Esophagus squamous epithelium (tissue), 5 donors: ENCODE data around the gene RTL10. TPM values are rescaled to one million over a fixed set of nuclear protein-coding genes. Genes with fewer than 3 reads are reported as not detected.

Source experiments
- DNase-seq: peaks from one replicate; lab custom pipeline; 2025; lab: John Stamatoyannopoulos, UW
- H3K27ac ChIP-seq, 4 donors: fragments of 200-600 bp; sonication (generic); one replicate each; pipeline ENCODE4 v1.5.1; 2016 to 2019; ENCODE audit warnings: mild to moderate bottlenecking in 1 of 4
- H3K27me3 ChIP-seq, 4 donors: fragments of 200-600 bp; sonication (generic); 1 replicate in 3 of 4; 2 replicates in 1 of 4; pipeline versions ENCODE4 v1.5.1 to v1.6.0; 2017 to 2021; ENCODE audit warnings: antibody characterized with exemption in 1 of 4
- H3K36me3 ChIP-seq, 3 donors: fragments of 200-600 bp; sonication (generic); one replicate each; pipeline ENCODE4 v1.5.1; 2016 to 2019
- H3K4me1 ChIP-seq, 3 donors: fragments of 200-600 bp; sonication (generic); one replicate each; pipeline ENCODE4 v1.5.1; 2017 to 2019
- H3K4me3 ChIP-seq, 4 donors: fragments of 200-600 bp; sonication (generic); 1 replicate in 3 of 4; 2 replicates in 1 of 4; pipeline ENCODE4 v1.5.1; 2016 to 2019; ENCODE audit warnings: mild to moderate bottlenecking in 2 of 4, moderate library complexity in 1 of 4
- H3K9me3 ChIP-seq, 3 donors: fragments of 200-600 bp; sonication (generic); one replicate each; pipeline ENCODE4 v1.5.1; 2016 to 2019
- POLR2A ChIP-seq, 4 donors: fragments of 450-650 bp; IDR thresholded peaks; one replicate each; pipeline ENCODE4 v1.6.1; 2017; ENCODE audit warnings: antibody characterized with exemption in 4 of 4, mild to moderate bottlenecking in 4 of 4, moderate library complexity in 3 of 4
- WGBS, 2 donors: methylation state at CpG; one replicate each; pipeline ENCODE4 v1.1.5; 2018; 5-methylcytosine and 5-hydroxymethylcytosine counted together
- intact Hi-C: fragments of 100-400 bp; cut with DNase I; formaldehyde crosslinking; loops from one replicate; pipeline ENCODE4 v1.15.0; 2022
- total RNA-seq, 4 donors: library from RNA; depleted of rRNA; stranded (reverse); fragments of >200 nt; gene quantifications; one replicate each; pipeline ENCODE4 v1.1.0, GENCODE V29; 2016
- TF ChIP-seq, protein P1 (sequence below), 6 experiments: fragments of 450-650 bp in 4 of 6; fragments of 200-600 bp in 2 of 6; sonication (generic) in 2 of 6; IDR thresholded peaks; one replicate each; pipeline ENCODE4 v1.5.1; 2016 to 2019; ENCODE audit warnings: antibody characterized with exemption in 6 of 6, mild to moderate bottlenecking in 4 of 6, moderate library complexity in 4 of 6
- donor health status: DM: yes; HTN: yes; CAD: no.

Gene RTL10
- total RNA-seq, 4 donors from 2014 or later: 9.4 to 18.2 (median 11.4) TPM

DNA sequence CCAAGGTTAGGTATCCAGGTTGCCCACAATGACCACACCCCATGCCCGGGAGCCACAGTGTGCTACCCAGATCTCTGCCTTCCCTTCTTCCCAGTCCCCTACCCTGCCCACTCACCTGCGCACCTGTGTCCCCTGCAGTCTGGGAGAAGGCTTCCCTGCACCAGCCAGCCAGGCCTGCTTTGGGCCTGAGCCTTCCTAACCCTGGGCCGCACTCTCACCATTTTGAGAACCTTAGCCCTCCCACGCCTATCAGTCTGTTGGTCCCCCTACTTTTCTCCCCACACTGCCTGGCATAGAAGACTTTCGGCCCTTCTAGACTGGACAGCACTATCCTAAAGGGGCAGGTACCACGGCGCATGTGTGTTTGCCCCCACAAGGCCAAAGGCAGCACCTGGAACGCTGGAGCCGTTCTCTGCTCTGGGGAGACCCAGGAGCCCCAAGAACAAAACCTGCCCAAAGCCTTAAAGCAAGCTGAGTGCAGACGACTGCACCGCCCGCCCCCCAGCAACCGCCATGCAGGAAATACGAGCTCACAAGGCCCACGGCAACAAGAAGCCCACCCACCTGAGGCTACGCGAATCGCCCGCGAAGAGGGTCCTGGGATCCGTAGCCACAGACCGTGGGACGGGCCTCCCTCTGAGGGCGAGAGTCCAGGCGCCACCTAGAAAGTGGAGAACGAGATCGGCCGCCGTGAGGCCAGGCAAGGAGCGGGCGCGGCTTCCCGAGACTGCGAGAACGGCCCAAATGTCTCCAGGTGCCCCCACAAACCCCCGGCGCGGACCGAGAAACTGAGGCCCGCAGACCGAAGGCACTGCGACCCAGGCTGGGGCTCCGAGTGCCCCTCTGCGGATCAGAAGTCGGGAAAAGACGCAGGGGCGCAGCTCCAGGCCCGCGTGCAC lies 546 bp downstream of the RTL10 start:
- intact Hi-C loops: no loop called here
- TF ChIP-seq, protein P1, sequence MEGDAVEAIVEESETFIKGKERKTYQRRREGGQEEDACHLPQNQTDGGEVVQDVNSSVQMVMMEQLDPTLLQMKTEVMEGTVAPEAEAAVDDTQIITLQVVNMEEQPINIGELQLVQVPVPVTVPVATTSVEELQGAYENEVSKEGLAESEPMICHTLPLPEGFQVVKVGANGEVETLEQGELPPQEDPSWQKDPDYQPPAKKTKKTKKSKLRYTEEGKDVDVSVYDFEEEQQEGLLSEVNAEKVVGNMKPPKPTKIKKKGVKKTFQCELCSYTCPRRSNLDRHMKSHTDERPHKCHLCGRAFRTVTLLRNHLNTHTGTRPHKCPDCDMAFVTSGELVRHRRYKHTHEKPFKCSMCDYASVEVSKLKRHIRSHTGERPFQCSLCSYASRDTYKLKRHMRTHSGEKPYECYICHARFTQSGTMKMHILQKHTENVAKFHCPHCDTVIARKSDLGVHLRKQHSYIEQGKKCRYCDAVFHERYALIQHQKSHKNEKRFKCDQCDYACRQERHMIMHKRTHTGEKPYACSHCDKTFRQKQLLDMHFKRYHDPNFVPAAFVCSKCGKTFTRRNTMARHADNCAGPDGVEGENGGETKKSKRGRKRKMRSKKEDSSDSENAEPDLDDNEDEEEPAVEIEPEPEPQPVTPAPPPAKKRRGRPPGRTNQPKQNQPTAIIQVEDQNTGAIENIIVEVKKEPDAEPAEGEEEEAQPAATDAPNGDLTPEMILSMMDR (IDR thresholded peaks at IDR 0.05): no peak
- no peak for TF ChIP-seq POLR2A (IDR thresholded peaks at IDR 0.05)
- WGBS, 2 donors: 0 to 2% methylated on average over 3 to 19 of the region's 49 CpGs
- no peaks in the 10 kb centered on the region for H3K9me3 ChIP-seq
- peak overlapping the region; percentile 96 to 98 (median 98) for H3K27ac ChIP-seq
- H3K4me1 ChIP-seq: peaks cover 42 to 77% (median 49%) of the 10 kb centered on the region in 3 donors
- peak overlapping the region; percentile 63 to 92 (median 78) for H3K4me3 ChIP-seq
- no peaks in the 10 kb centered on the region for H3K27me3 ChIP-seq
- no peak for DNase-seq
- H3K36me3 ChIP-seq: peaks cover 10 to 29% (median 10%) of the 10 kb centered on the region in 3 donors

DNA sequence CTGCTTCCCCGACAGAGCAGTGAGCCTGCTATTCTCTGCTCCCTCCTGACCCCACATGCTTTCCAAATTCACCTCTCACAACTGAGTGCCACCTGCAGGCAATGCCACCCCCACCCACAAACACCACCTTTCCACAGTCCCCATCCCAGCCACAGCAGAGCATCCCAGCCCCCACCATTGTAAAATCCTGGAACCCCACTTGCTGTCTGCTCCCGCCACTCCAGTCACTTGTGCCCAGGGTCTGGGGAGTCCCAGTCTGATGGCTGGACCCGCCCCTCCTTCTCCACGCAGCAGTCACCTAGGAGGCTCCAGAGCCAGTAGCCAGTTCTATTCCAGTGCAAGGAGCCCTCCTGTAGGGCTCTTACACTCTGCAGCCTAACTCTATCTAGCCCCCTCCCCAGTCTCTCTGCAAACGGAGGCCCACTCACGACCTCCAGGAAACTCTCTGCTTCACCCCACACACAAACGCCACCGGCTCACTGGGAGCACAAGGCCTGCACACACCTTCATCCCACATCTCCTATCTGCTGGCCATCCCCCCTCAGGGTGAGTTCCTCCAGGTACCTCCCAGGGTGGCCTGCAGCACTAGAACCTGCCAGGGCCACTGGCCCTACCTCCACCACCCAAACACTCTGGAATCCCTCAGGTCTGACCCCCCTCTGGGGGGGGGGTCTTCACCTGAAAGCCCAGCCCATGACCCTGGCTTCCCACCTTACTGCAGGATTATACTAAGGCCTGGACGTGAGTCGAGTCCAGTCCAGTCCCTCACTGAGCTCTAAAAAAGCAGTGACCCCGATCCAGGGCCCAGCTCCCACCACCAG lies 1.4 kb downstream of the RTL10 start:
- Histone ChIP-seq H3K27ac (peak overlapping the region; percentile 96 to 98 (median 98)), H3K9me3 (no peaks in the 10 kb centered on the region), H3K4me3 (peak overlapping the region; percentile 63 to 92 (median 78)), H3K4me1 (peaks cover 48 to 86% (median 57%) of the 10 kb centered on the region in 3 donors), H3K27me3 (no peaks in the 10 kb centered on the region), H3K36me3 (peaks cover 10 to 29% (median 10%) of the 10 kb centered on the region in 3 donors)
- TF ChIP-seq, protein P1 (IDR thresholded peaks at IDR 0.05): no peak
- TF ChIP-seq POLR2A (IDR thresholded peaks at IDR 0.05): no peak
- 13 to 34% methylated on average over 3 to 6 of the region's 11 CpGs for WGBS, 2 donors
- intact Hi-C loops: no loop called here
- no peak for DNase-seq

DNA sequence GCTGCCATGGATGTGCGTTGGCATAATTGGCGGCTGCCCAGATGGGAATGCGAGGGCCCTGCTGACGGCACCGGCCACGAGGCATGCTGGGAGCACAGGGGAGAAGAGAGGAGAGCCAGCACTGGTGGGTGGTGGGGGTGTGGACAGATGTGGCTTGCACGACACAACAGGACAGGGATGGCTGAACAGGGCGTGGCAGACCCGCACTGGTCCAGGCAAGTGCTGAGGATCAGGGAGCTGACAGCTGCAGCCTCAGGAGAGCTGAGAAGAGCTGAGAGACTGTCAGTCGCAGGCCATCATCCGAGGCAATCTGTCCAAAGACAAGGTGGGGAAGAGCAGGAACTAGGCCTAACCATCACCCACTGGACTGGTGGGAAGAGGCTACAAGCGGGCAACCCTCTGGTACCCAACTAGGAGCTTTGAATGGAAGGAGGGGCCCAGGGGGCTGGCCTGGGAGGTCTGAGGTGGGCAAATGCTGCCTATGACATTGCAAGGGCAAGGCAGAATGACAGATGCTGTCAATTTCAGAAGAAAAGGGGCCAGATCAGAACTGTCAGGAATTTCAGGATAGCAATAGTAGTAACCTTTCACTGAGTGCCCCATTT lies 2.4 kb downstream of the RTL10 start:
- intact Hi-C loops: no loop called here
- Histone ChIP-seq H3K9me3 (no peaks in the 10 kb centered on the region), H3K36me3 (peaks cover 10 to 29% (median 10%) of the 10 kb centered on the region in 3 donors), H3K4me3 (peak overlapping the region in 1 of 4 donors; percentile 92), H3K27ac (peak overlapping the region in 2 of 4 donors; percentile 98), H3K27me3 (no peaks in the 10 kb centered on the region), H3K4me1 (peaks cover 48 to 90% (median 59%) of the 10 kb centered on the region in 3 donors)
- TF ChIP-seq, protein P1 (IDR thresholded peaks at IDR 0.05): no peak
- TF ChIP-seq POLR2A (IDR thresholded peaks at IDR 0.05): no peak
- WGBS, 2 donors: 51 to 69% methylated on average over 6 to 11 of the region's 12 CpGs
- DNase-seq: no peak

DNA sequence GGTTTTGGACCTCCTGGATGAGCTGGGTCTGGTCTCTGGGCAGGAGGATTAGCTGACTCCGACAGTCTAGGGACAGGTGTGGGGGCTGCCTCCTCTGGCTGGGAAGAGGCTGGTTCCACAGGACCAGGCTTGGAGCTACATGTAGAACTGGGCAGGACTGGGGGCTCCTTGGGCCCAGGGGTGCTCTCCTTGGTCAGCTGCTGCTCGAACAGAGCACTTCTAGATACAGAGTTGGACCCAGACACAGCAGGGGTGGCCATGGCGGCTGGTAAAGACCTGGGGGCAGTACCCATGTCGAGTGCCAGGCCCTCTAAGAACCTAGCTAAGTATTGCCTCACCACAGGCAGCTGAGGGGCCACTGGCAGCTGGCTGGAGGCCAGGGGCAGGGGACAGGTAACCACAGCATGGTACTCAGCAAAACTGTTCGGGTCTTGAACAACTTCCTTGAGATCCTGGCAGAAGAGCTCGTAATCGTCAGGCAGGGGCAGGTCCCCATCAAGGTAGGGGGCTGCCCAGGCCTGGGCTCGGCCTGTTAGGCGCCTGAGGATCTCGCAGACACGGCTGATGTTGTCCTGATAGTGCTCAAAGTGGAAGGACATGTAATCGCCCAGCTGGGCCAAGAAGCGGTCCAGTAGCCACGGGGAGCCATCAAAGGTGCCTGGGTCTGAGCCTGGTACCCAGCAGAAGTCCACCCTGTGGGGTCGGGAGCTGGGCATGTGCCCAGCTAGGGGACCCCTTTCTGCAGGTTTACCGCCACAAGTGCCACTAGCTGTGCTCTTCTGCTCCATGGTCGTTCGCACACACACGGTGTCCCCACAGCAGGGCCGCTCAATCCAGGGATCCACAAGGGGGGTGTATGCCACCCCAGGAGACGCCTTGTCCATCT lies 3.1 kb downstream of the RTL10 start:
- no peak for DNase-seq
- Histone ChIP-seq H3K9me3 (no peaks in the 10 kb centered on the region), H3K36me3 (peaks cover 10 to 35% (median 10%) of the 10 kb centered on the region in 3 donors), H3K27me3 (no peaks in the 10 kb centered on the region), H3K4me3 (no peak overlapping the region), H3K4me1 (peaks cover 48 to 86% (median 59%) of the 10 kb centered on the region in 3 donors), H3K27ac (peak overlapping the region in 2 of 4 donors; percentile 4 to 98)
- TF ChIP-seq, protein P1 (IDR thresholded peaks at IDR 0.05): no peak
- TF ChIP-seq POLR2A (IDR thresholded peaks at IDR 0.05): no peak
- intact Hi-C loops: no loop called here
- WGBS, 2 donors: 80% methylated on average over 9 of the region's 21 CpGs; no CpG with 5 or more reads in 1 of the 2 donors
